Activated CD8-positive, alpha-beta memory T cell treated with anti-CD3 and anti-CD28 coated beads, Interleukin-2, amount 50 U/mL, for 24 hours (primary cell): ENCODE results near the gene SH2D4B.
"Not testable (repeated sequence)": the region's sequence is repeated elsewhere in the genome, so short reads cannot be mapped to it uniquely, and the experiment has no call there.

ENCODE experiments used
- DNase-seq: peaks from one replicate; pipeline ENCODE4 v3.0.0-alpha.2; 2020; ENCODE audit errors: extremely low read depth

The SH2D4B gene

DNA sequence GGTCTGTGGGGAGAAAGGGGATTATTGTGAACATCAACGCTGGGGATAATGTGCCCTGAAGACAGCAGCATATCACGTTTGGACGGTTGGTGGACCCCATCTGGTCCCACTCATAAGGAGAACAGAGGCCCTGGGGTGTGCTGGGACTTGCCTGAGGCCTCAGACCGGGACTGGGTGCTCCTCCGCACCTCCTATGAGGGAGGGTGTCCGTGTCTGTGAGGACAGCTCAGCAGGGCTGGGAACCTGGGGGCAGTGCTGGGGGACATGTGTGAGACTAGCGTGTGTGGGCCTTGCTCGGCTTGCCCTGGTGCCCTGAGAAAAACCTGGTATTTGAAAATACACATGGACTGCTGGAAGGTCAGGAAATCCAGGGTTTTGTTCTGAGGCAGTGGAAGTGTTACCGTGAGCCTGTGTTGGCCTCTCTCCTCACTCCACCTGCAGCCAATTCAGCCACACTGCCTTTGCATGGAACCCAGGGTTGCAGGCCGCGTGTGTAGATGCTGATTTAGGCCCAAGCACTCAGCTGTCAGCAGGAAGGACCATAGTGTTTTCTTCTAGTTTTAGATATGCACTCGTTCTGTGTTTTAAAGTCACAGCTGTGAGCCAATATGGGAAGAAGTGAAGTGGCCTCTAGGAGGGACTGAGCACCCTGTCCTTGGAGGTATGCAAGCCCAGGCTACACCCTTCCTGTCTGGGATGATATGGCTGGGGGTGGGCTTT, 13.4 kb upstream of the SH2D4B start:
- DNase-seq, result no peak

DNA sequence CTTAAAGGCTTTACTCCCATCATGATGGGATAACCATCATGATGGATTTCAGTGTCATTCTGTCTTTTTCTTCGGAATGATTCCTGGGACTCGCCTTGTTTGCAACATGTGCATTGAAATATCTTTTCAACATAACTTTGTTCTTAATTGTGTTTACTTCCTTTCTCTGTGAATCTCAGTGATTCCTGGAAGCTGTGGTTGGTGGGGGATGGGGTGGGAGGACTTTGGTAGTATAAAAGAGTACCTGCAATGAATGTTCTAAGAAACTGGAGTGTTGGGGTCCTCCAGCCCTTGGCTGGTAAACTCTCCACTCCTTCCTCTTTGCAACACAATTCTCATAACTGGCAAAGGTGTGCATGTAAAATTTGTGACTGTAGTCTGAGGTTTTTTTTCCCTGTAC, 11.5 kb upstream of the SH2D4B start:
- DNase-seq, result no peak

DNA sequence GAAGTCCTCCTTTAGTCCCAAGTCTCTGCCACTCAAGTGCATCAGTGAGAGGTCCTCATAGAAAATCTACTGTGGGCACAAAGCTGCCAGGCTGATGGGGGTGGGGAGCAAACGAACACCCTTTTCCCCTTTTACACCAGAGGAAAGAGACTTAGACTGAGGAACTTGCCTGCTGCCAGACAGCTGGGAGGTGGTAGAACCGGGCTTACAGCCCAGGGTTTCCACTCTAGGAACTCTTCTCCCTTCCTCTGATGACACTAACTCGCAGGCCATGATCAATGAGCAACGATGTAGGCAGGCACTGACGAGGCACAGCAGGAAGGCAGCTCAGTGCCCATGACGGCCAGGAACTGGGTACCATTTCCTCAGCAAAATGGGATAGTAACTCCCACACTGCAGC, 11.0 kb upstream of the SH2D4B start:
- DNase-seq, result no peak

DNA sequence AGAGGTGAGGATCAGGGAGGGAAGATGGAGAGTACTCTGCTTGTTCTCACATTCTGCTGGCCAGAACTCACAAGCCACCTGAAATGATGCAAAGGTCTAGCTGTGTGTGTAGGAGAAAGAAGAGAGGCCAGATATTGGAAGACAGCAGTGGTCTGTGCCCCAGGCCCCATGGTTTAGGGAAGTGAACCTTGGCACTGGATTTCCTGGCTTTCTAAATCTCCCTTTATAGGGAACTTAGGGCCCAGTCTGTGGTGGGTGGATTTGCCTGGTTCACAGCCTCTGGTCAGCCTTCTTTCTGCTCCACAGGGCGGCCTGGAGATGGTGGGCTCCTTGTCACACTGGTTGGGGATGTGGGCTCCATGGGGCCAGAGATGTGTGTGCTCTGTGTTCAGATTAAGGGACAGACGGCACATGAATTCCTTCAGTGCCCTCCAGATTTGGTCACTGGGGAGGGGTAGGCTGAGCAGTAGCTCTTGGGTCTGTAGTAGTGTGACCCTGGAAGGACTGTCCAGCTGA, 9.5 kb upstream of the SH2D4B start:
- no peak for DNase-seq

DNA sequence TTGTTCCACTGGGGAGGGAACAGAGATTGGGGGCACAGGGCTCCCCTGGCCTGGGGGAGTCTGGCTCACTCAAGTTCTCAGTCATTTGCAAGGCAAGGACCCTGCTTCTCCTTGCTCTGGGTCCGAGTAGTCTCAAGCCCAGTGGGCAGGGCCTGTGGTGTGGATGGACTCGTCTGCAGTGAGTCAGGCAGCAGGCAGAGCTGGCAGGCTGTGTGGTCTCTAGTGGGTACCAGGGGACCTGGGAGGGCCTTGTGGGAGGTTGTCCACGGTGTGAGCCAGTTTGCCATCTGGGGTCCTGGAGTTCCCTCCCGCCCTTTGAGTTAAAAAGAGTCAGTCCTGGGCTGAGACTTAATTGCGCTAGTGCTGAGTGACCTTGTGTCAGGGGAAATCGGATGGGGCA, 8.8 kb upstream of the SH2D4B start:
- DNase-seq, result no peak

DNA sequence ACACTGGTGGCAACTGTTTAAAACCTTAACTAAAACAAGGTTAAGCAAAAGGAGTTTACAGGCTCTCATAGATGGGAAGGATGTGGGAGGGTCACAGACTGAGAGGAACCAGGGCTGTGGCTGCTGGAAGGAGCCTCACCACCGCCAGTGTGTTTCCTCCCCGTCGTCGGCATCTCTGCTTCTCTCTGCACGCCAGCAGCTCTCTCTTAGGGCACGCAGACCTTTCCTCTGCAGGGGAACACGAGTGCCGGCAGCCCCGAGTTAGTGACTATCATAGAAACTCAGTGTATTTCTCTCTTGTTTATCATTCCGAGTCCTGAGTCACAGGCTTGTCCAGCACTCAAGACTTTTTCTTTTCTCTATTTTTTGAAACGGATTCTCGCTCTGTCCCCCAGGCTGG, 8.1 kb upstream of the SH2D4B start:
- DNase-seq, result no peak

DNA sequence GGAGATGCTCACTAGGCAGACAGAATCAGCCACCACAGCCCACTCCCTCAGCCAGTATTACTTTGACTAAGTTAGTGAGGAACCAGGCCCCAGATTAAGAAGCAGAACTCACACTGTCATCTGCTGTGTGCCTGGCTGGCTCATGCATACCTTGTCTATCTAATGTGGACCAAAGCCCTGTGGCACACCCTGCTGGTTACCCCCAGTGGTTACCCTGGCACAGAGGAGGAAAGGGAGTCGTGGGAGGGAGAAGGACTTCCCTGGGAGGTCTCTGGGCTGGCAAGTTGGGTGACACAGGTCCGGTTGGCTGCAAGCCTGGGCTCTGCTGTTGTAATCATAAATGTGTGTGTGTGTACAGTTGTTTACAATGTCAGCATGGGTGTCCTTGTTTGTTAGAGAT, 7.5 kb upstream of the SH2D4B start:
- DNase-seq, result no peak

DNA sequence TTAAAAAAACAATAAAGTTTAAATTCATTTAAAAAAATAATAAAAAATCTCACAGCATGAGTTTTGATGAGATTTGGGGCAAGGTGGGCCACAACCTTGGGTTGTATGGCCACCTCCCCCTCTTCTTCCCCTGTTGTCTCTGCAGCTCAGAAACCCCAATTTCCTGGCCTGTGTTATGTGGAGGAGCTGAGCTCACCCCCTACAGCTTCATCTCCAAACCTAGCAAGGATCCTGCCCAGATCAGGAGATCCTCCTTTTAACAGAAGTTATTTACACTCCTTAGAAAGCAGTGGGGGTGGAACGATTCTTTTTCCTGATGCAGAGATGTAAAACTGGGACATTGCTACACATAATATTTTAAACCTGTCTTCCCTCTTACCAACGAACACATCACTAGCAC, 6.9 kb upstream of the SH2D4B start:
- no peak for DNase-seq

DNA sequence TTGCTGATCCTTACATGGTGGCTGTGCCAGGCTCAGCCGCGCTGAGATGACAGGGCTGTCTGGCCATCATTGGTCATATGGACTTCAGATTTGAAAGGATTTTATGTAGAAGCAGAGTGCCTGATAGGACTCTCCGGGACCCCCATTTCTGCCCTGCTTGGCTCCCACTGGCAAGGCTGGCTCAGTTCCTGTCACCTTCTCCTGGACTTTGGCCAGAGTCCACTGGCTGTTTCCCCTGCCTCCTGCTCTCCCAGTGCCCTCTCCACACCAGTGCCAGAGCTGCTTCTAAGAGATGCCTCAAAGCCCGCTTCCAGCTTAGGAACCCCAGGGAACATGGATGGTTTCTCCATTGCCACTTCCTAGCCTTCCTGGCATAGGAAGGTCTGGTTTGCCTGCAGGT, 5.1 kb upstream of the SH2D4B start:
- DNase-seq, result no peak

DNA sequence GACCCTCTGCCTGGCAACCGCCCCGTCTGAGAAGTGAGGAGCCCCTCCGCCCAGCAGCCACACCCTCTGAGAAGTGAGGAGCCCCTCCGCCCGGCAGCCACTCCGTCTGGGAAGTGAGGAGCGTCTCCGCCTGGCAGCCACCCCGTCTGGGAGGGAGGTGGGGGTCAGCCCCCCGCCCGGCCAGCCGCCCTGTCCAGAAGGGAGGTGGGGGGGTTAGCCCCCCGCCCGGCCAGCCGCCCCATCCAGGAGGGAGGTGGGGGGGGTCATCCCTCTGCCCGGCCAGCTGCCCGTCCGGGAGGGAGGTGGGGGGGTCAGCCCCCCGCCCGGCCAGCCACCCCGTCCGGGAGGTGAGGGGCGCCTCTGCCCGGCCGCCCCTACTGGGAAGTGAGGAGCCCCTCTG, 3.6 kb upstream of the SH2D4B start:
- not testable (repeated sequence) for DNase-seq

DNA sequence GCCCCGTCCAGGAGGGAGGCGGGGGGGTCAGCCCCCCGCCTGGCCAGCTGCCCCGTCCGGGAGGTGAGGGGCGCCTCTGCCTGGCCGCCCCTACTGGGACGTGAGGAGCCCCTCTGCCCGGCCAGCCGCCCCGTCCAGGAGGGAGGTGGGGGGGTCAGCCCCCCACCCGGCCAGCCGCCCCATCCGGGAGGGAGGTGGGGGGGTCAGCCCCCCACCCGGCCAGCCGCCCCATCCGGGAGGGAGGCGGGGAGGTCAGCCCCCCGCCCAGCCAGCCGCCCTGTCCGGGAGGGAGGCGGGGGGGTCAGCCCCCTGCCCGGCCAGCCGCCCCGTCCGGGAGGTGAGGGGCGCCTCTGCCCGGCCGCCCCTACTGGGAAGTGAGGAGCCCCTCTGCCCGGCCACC, 3.1 kb upstream of the SH2D4B start:
- DNase-seq, result not testable (repeated sequence)

DNA sequence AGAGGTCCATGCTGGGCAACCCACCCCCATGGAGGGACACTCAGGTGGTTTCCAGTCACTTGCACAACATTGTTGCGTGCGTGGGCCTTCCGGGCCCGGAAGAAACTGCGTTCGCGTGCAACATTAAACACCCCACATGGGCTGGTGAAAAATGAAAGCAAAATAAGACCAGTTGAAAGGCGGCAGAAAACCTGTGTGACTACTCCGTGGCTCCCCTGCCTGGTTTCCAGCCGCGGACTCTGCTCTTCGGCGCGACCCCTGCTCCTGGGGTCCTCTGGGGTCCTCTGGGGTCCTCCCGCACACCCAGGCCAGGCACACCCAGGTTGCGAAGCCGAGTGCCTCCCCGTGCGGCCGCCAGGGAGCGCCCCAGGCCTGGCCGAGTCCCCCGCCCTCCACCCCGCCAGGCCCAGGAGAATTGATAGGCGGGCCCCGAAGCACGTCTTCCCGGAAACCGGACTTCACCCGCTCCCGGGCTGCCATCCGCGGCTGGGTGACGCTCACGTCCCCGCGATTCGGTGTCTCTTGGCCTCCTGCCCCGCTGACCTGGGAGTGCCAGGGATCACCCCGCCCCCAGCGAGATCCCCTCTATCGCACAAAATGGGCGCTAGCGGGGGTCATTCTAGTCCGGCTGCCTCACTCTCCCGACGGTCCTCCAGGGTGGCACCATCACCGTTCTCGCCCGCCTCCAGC, 1.9 kb upstream of the SH2D4B start:
- DNase-seq, result no peak

DNA sequence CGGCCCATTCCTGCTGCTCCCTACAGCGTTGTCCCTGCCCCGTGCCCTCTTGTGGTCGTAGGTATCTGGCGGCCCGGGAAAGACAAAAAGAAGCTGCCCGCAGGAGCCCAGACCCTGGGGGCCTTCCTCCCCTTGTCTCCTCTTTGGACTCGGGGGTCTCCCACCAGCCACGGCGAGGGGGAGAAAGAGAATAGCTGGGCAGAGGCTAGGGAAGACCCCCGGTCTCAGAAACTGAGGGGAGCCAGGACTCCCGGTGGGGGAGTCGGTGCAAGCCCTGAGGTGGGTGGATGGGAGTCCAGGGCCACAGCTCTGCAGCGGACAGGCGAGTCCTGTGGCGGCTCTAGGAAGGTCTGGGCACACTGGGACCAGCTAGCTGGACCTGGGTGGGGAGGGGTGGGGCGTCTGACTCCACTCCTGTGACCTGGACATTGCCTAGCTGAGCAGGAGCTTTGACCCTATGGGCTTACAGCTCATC, 1.3 kb upstream of the SH2D4B start:
- DNase-seq, result no peak

DNA sequence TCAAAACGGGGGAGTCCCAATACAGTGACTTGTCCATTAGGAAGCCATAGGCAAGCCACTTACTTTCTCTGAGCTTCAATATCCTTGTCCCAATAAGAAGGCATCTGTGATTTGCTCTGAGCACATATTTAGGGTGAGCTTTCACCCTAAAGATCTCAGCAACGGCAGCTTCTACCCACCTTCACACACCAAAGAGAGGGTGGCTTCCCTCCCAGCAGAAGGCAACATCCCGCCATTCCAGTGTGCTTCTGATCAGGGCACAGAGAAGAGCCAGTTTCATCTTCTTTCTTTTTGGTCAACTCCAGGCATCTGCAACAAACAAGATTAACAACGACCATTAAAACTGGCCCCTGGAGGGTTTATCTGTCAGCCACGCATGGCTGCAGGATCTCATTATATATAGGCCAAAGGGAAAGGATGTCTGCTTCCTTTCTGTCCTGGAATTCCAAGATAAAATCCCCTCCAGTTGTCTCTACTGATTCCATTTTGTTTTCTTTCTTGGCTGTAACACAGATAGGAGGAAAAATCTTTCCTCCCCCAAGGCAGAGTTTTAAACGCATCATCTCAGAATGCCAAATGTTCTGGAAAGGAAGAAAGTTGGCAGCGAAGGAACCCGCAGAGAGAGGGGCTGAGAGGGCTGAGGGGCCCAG, 491 bp upstream of the SH2D4B start:
- DNase-seq, result no peak

DNA sequence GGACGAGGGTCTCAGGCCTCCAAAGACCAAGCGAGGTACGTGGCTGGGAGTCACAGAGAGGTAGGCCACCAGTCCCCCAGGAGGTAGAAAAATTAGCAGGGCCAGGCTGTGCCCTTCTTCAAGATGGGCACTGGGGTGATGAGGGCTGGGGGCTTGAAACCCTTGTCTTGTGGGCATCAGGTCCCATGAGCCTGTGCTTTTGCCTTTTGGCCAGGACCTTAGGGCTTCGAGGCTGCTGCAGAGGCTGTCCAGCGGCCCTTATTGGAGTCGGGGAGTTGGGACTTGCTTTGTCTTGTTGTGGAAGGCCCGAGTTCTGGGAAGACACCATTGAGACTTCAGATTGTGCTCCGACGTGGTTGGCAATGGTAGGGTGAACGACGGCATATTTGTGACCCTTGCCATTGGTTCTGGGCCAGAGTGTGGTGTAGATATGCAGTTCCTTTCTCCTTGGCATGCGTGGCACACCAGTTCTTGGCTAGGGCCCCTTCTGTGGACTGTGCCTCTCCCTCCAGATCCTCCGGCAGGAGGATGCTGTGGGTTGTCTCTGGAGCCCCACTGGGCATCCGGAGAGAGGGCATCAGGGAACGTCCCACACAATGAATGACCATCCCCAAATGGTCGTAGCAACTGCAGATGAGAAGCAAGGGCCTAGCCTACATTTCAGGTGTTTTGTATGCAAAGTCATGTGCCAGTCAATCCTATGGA, 931 bp downstream of the SH2D4B start:
- DNase-seq, result no peak

DNA sequence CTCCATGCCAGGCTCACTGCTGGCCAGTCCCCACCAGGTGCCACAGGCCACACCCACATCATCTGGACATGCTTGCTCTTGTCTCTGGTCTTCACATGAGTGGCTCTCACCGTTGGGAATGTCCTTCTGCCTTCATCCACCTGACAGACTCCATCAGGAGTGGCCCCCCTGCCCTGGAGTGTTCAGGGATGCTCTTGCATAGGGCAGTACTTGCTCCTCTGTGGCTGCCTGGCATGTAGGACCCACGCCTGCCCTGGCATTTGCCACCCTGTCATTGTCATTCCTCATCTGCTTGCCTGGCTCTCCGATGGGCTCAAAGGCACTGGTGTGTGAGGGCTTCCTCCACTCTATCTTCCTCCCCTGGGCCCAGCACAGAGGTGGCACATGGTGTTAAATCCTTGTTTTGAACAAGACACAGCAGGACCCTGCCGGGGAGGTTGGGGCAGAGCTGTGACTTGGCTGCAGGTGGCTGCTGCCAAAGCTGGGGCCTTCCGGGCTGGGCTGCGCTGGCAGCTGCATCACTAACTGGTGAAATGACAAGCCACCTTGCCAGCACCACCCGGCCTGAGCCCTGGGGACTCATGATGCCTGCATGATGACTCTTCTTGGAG, 1.8 kb downstream of the SH2D4B start:
- no peak for DNase-seq

DNA sequence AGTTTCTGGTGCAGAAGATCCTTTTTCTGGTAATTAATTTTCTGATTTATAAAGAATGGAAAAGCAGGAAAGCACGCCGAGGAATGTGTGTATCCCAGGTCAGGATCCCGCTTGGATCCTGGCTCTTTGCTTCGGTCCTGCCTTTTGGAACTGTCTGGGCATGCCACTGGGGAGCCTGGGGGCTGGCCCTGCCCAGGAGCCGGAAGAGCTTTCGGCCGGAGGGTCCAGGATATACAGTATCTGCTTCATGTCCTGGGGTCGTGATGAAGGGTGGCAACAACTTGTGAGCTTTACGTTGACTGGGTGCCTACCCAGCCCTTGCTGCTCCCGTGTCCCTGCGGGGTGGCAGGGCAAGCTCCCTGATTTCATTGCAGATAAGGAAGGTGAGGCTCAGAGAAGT, 2.4 kb downstream of the SH2D4B start:
- DNase-seq, result no peak

DNA sequence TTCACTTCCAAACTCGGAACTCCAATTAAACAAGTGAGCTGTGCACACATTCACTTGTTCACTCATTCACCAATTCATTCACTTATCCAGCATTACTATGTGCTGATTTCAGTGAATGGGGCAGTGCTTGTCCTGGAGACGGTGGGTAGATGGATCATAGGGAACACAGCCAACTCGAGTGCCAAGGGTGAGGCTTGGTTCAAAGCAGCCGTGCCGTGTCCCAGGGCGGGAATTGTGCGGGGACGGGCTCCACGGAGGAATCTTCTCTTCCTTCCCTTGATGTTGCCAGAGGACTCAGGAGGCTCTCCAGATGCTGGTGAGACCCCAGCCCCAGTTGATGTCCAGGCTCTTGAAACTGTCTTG, 2.9 kb downstream of the SH2D4B start:
- no peak for DNase-seq

DNA sequence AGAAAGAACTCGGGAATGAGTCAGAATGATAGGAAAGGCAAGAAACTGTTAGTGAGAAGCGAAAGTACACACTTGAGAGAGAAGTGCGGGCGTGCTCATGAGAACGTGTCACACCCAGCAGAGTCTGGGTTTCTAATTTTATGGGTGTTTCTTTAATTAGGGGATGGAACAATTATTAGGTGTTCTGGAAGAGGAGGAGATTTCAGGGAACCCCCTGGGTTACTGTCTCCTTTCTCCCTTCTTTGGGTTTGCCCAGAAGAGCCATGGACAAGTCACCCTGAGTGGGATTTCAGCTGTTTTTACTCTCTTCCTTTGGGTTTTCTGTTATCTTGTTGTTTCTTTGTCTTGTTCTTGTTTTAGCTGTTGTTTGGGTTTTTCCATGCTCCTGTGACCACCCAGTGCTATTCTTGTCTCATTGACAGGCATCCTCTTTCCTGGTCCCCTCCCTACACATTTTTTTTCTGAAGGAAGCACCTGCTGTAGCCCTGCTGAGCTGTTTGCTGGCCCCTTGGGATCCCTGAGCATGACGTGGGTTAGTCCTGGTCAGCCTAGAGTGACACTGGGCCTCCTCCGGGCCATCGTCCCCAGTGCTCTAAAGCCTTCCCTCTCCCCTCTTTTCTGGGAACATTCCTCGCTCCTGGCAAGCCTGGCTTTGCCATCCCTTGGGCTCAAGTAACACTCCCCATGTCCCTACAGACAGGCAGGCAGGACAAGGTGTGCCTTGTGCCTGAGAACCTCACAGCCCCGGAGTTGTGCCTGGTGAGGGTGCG, 3.5 kb downstream of the SH2D4B start:
- no peak for DNase-seq

DNA sequence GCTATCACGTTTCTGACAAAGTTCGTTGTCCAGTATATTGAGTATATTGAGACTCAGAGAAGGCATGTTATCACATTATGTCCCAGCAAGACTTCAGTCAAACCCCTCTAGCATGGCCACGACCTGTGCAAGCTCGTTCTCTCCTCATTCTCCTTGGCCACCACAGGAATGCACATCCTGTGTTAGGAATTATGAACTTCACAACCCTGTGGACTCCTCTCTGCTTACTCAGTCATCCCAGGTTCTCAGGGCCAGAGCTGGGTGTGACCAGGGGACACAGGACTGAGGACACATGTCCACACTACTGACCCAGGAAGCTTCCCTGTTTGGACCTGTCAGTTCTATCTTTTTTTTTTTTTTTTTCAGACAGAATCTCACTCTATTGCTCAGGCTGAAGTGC, 4.4 kb downstream of the SH2D4B start:
- DNase-seq, result no peak

DNA sequence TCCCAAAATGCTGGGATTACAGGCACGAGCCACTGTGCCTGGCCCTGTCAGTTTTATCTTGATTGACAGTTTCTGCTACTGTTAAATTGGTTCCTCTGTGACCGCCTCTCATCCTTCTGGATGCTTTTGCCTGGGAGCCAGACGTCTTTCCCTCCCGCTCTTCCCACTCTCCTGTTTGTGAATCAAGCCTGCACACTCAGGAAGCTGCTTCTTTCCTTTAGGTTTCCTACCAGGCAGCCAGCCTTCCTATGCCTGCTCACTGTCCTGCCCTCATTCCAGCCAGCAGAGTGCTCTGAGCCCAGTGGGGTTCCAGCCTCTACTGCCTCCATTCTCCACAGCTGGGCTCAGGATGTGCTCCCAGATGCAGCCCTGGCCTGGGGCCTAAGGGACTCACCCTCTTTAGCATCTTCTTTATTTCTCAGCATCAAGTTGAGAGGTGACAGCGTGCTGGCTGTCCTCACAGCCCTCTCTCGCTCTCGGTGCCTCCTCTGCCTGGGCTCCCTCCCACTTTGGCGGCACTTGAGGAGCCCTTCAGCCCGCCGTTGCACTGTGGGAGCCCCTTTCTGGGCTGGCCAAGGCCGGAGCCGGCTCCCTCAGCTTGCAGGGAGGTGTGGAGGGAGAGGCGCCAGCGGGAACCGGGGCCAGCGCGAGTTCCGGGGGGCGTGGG, 5.1 kb downstream of the SH2D4B start:
- DNase-seq, result no peak
